K562 (cell line): Measurements from ENCODE around the gene CNOT2. TPM values are rescaled to one million over a fixed set of nuclear protein-coding genes. Genes with fewer than 3 reads are reported as not detected.

Experiments
- L3MBTL2 ChIP-seq: fragments of 450-650 bp; IDR thresholded peaks from 2 replicates; pipeline ENCODE4 v1.6.1; 2016; ENCODE audit warnings: mild to moderate bottlenecking, moderate library complexity
- MAFF ChIP-seq: IDR thresholded peaks from 2 replicates; pipeline ENCODE4 v1.6.1; 2012; ENCODE audit warnings: low read length, improper control_type of control experiment
- polyA plus RNA-seq, 8 experiments: library from polyadenylated mRNA; depleted of rRNA in 4 of 8; stranded (reverse) in 5 of 8; unstranded in 3 of 8; fragments of >200 nt; fragmentation: Nextera tagmentation in 2 of 8; fragmentation: Illumina TruSeq in 1 of 8; extraction: Ambion mirVana in 2 of 8; extraction: Trizol in 1 of 8; gene quantifications; 2 replicates each; pipeline versions ENCODE4 v1.2.1 to v1.2.3, GENCODE V29; 2011 to 2014; ENCODE audit warnings: inconsistent platforms in 1 of 8, missing spikeins in 1 of 8
- total RNA-seq, 7 experiments: library from RNA; depleted of rRNA in 6 of 7; stranded (reverse); fragments of >200 nt in 6 of 7; fragmentation: Illumina TruSeq in 2 of 7; extraction: Trizol in 2 of 7; gene quantifications; 2 replicates each; pipeline versions ENCODE4 v1.2.1 to v1.2.3, GENCODE V29; 2011 to 2021; ENCODE audit warnings: low replicate concordance in 1 of 7
- TF ChIP-seq, protein P1 (sequence below), 2 experiments: fragments of 450-650 bp in 1 of 2; sonication (generic) in 1 of 2; formaldehyde crosslinking in 1 of 2; IDR thresholded peaks; 2 replicates each; pipeline versions ENCODE4 v1.7.1 to v1.9.0; 2016 to 2022; ENCODE audit warnings: inconsistent platforms in 1 of 2, mild to moderate bottlenecking in 1 of 2, missing genetic modification reagents in 1 of 2
- TF ChIP-seq, protein P2 (sequence below), 2 experiments: fragments of 450-650 bp; conservative IDR thresholded peaks; 2 replicates each; pipeline ENCODE4 v1.6.1; 2017; ENCODE audit warnings: mild to moderate bottlenecking in 2 of 2, moderate library complexity in 2 of 2
- TF ChIP-seq, protein P3 (sequence below), 2 experiments: IDR thresholded peaks; 2 replicates each; pipeline ENCODE4 v1.6.1; 2012; ENCODE audit warnings: improper control_type of control experiment in 2 of 2, low read depth in 2 of 2, low read length in 2 of 2, borderline replicate concordance in 1 of 2
- TF ChIP-seq, protein P4 (sequence below): fragments of 450-650 bp; conservative IDR thresholded peaks from 2 replicates; pipeline ENCODE4 v1.6.1; 2016; ENCODE audit warnings: missing genetic modification characterization, low read depth, mild to moderate bottlenecking, control low read depth, missing compliant biosample characterization
- TF ChIP-seq, protein P5 (sequence below): fragments of 450-650 bp; IDR thresholded peaks from 2 replicates; pipeline ENCODE4 v1.6.1; 2016

CNOT2 gene
- total and polyA plus RNA-seq, 9 of the 15 experiments (the other 6 are each of a cell fraction or from before 2014, with no cell fraction given), result 43.6 to 119 (median 84.4) TPM

DNA sequence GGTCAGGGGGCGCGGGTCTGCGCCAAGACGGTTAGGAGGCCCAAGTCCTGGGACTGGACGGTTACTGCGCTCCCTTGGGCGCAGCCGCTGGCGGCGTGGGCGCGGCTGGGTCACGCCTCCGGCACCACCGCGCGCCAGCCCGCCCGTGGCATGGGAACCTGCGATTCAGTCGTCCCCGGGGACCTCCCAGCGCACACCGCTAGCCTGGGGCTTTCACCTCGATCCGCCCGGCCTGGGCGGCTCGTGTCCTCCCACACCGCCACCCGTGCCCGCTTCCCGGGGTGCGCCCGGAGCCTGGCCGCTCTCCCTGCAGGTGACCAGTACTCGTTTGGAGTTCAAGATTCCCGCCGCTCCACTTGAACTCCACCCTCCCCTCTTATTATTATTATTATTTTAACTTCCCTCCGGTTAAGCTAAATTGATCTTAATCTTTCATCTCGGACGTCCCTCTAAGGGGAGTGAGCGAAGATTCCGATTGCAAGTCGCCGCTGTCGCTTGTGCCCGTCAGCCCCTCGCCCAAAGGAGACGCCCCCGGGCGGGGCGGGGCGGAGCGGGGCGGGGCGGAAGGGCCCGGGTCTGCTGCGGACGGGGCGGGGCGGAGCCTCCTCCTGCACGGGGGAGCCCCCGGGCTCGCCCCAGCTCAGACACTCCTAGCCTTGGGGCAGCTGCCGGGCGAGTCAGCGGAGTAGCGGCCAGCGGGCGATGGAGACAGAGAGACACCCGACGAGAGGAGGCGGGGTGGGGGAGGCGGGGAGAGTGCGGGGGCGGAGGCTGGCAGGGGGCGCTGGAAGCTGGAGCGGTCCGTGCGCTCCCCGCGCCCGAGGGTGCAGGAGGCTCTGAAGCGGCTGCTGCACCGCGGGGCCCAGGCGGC lies 122.7 kb downstream of the CNOT2 start, which contains the start of gene KCNMB4 (continued):
- TF ChIP-seq, protein P1, sequence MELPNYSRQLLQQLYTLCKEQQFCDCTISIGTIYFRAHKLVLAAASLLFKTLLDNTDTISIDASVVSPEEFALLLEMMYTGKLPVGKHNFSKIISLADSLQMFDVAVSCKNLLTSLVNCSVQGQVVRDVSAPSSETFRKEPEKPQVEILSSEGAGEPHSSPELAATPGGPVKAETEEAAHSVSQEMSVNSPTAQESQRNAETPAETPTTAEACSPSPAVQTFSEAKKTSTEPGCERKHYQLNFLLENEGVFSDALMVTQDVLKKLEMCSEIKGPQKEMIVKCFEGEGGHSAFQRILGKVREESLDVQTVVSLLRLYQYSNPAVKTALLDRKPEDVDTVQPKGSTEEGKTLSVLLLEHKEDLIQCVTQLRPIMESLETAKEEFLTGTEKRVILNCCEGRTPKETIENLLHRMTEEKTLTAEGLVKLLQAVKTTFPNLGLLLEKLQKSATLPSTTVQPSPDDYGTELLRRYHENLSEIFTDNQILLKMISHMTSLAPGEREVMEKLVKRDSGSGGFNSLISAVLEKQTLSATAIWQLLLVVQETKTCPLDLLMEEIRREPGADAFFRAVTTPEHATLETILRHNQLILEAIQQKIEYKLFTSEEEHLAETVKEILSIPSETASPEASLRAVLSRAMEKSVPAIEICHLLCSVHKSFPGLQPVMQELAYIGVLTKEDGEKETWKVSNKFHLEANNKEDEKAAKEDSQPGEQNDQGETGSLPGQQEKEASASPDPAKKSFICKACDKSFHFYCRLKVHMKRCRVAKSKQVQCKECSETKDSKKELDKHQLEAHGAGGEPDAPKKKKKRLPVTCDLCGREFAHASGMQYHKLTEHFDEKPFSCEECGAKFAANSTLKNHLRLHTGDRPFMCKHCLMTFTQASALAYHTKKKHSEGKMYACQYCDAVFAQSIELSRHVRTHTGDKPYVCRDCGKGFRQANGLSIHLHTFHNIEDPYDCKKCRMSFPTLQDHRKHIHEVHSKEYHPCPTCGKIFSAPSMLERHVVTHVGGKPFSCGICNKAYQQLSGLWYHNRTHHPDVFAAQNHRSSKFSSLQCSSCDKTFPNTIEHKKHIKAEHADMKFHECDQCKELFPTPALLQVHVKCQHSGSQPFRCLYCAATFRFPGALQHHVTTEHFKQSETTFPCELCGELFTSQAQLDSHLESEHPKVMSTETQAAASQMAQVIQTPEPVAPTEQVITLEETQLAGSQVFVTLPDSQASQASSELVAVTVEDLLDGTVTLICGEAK (IDR thresholded peaks at IDR 0.05), result 0 out of 2 replicates have a peak, but pooled peaks have one; percentile 15
- TF ChIP-seq, protein P1 (CRISPR knock-in tag; IDR thresholded peaks at IDR 0.05), result no peak
- TF ChIP-seq, protein P2, sequence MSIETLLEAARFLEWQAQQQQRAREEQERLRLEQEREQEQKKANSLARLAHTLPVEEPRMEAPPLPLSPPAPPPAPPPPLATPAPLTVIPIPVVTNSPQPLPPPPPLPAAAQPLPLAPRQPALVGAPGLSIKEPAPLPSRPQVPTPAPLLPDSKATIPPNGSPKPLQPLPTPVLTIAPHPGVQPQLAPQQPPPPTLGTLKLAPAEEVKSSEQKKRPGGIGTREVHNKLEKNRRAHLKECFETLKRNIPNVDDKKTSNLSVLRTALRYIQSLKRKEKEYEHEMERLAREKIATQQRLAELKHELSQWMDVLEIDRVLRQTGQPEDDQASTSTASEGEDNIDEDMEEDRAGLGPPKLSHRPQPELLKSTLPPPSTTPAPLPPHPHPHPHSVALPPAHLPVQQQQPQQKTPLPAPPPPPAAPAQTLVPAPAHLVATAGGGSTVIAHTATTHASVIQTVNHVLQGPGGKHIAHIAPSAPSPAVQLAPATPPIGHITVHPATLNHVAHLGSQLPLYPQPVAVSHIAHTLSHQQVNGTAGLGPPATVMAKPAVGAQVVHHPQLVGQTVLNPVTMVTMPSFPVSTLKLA (conservative IDR thresholded peaks at IDR 0.05), result peak in 1 of 2 experiments; percentile 56; a peak in 1 of 4 replicates
- TF ChIP-seq, protein P3, sequence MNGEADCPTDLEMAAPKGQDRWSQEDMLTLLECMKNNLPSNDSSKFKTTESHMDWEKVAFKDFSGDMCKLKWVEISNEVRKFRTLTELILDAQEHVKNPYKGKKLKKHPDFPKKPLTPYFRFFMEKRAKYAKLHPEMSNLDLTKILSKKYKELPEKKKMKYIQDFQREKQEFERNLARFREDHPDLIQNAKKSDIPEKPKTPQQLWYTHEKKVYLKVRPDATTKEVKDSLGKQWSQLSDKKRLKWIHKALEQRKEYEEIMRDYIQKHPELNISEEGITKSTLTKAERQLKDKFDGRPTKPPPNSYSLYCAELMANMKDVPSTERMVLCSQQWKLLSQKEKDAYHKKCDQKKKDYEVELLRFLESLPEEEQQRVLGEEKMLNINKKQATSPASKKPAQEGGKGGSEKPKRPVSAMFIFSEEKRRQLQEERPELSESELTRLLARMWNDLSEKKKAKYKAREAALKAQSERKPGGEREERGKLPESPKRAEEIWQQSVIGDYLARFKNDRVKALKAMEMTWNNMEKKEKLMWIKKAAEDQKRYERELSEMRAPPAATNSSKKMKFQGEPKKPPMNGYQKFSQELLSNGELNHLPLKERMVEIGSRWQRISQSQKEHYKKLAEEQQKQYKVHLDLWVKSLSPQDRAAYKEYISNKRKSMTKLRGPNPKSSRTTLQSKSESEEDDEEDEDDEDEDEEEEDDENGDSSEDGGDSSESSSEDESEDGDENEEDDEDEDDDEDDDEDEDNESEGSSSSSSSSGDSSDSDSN (IDR thresholded peaks at IDR 0.05; ENCODE audit: borderline replicate concordance in 1 of 2, low read depth in 2 of 2, low read length in 2 of 2), result peak in 1 of 2 experiments; percentile 41; a peak in 1 of 4 replicates
- TF ChIP-seq L3MBTL2 (0 out of 2 replicates have a peak, but pooled peaks have one; percentile 39), MAFF (no peak)
- TF ChIP-seq, protein P4, sequence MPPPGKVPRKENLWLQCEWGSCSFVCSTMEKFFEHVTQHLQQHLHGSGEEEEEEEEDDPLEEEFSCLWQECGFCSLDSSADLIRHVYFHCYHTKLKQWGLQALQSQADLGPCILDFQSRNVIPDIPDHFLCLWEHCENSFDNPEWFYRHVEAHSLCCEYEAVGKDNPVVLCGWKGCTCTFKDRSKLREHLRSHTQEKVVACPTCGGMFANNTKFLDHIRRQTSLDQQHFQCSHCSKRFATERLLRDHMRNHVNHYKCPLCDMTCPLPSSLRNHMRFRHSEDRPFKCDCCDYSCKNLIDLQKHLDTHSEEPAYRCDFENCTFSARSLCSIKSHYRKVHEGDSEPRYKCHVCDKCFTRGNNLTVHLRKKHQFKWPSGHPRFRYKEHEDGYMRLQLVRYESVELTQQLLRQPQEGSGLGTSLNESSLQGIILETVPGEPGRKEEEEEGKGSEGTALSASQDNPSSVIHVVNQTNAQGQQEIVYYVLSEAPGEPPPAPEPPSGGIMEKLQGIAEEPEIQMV (tag), result no peak
- TF ChIP-seq, protein P5, sequence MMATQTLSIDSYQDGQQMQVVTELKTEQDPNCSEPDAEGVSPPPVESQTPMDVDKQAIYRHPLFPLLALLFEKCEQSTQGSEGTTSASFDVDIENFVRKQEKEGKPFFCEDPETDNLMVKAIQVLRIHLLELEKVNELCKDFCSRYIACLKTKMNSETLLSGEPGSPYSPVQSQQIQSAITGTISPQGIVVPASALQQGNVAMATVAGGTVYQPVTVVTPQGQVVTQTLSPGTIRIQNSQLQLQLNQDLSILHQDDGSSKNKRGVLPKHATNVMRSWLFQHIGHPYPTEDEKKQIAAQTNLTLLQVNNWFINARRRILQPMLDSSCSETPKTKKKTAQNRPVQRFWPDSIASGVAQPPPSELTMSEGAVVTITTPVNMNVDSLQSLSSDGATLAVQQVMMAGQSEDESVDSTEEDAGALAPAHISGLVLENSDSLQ, result peak; percentile 40
